BLaER1 (cell line): ENCODE data around the gene IER5.
"Not testable (repeated sequence)": the region's sequence is repeated elsewhere in the genome, so short reads cannot be mapped to it uniquely, and the experiment has no call there.

Source experiments
- H3K27ac ChIP-seq: shearing (Covaris generic); formaldehyde crosslinking; 2 replicates; pipeline ENCODE4 v1.8.1; 2022
- H3K27me3 ChIP-seq: shearing (Covaris generic); formaldehyde crosslinking; 2 replicates; pipeline ENCODE4 v1.8.1; 2022
- H3K36me3 ChIP-seq: shearing (Covaris generic); formaldehyde crosslinking; 2 replicates; pipeline ENCODE4 v1.8.1; 2022
- H3K4me1 ChIP-seq: shearing (Covaris generic); formaldehyde crosslinking; 2 replicates; pipeline ENCODE4 v1.8.1; 2022
- H3K4me2 ChIP-seq: shearing (Covaris generic); formaldehyde crosslinking; 2 replicates; pipeline ENCODE4 v1.8.1; 2022
- H3K4me3 ChIP-seq: shearing (Covaris generic); formaldehyde crosslinking; 2 replicates; pipeline ENCODE4 v1.8.1; 2022
- H3K9ac ChIP-seq: shearing (Covaris generic); formaldehyde crosslinking; 2 replicates; pipeline ENCODE4 v1.8.1; 2022
- H3K9me3 ChIP-seq: shearing (Covaris generic); formaldehyde crosslinking; 2 replicates; pipeline ENCODE4 v1.8.1; 2022
- H4K20me1 ChIP-seq: shearing (Covaris generic); formaldehyde crosslinking; 2 replicates; pipeline ENCODE4 v1.8.1; 2022
- Cebpa-rat ChIP-seq: shearing (Covaris generic); IDR thresholded peaks from 2 replicates; pipeline ENCODE4 v1.8.1; 2022

IER5 gene

DNA sequence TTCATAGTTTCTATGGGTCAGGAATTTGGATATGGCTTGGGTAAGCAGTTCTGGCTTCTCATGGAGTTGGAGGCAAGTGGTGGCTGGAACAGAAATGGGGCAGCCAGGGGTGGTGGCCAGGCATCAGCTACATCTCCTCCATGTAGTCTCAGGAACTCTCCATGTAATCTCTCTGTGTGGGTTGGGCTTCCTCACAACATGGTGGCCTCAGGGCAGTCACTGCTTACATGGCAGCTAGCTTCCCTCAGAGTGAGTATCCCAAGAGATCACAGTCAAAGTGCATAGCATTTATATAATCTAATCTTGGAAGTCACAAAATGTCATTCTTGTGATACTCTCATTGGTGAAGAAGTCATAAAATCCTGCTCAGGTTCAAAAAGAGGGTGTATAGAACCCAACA is 29.1 kb upstream of the IER5 start:
- Histone ChIP-seq H4K20me1 (no peaks in the 10 kb centered on the region), H3K4me1 (peaks cover 29% of the 10 kb centered on the region), H3K9ac (no peak overlapping the region), H3K27me3 (no peaks in the 10 kb centered on the region), H3K27ac (no peak overlapping the region), H3K4me3 (no peak overlapping the region), H3K9me3 (peaks cover 14% of the 10 kb centered on the region), H3K4me2 (no peak overlapping the region), H3K36me3 (peaks cover 29% of the 10 kb centered on the region)
- no peak for TF ChIP-seq Cebpa-rat

GRCh38 chr1:181060066-181060465 is 28.4 kb upstream of the IER5 start:
- peaks cover 14% of the 10 kb centered on the region for H3K9me3 ChIP-seq
- no peak overlapping the region for H3K4me3 ChIP-seq
- TF ChIP-seq Cebpa-rat: no peak
- H3K4me1 ChIP-seq: peaks cover 33% of the 10 kb centered on the region
- no peak overlapping the region for H3K9ac ChIP-seq
- no peaks in the 10 kb centered on the region for H4K20me1 ChIP-seq
- H3K4me2 ChIP-seq: no peak overlapping the region
- H3K27me3 ChIP-seq: no peaks in the 10 kb centered on the region
- no peak overlapping the region for H3K27ac ChIP-seq
- peaks cover 29% of the 10 kb centered on the region for H3K36me3 ChIP-seq

DNA sequence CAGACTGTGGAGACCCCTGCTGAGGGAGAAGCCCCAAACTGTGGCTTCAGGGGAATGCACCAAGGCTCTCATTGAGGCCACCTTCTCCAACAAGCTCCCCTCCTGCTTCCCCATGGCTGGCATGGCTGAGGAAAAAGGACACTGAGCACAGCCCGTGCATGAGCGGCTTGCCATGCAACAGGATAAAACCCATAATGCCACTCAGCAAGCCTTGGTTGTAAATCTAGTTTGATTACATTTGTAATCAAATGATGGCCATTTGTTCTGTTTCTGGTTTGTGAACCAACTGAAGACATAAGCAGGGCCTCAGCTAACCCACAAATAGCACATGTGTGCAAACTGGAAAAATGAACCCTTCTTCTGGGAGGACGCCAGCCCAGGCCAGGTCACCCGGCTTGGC is 27.6 kb upstream of the IER5 start:
- H3K36me3 ChIP-seq: peaks cover 21% of the 10 kb centered on the region
- not testable (repeated sequence) for H3K27ac ChIP-seq, H3K9ac ChIP-seq, H3K4me2 ChIP-seq, H3K4me3 ChIP-seq, H4K20me1 ChIP-seq, H3K27me3 ChIP-seq
- peaks cover 14% of the 10 kb centered on the region for H3K9me3 ChIP-seq
- peaks cover 33% of the 10 kb centered on the region for H3K4me1 ChIP-seq

GRCh38 chr1:181061487-181061886 is 27.0 kb upstream of the IER5 start:
- Histone ChIP-seq H3K27me3 (no peaks in the 10 kb centered on the region), H4K20me1 (no peaks in the 10 kb centered on the region), H3K4me2 (no peak overlapping the region; the same call in 1 of the 2 replicates), H3K4me1 (peaks cover 33% of the 10 kb centered on the region), H3K9me3 (peaks cover 14% of the 10 kb centered on the region), H3K27ac (no peak overlapping the region), H3K36me3 (peaks cover 17% of the 10 kb centered on the region), H3K9ac (no peak overlapping the region), H3K4me3 (no peak overlapping the region)
- no peak for TF ChIP-seq Cebpa-rat

GRCh38 chr1:181061891-181062835 is 26.3 kb upstream of the IER5 start:
- Histone ChIP-seq H3K27ac (peak overlapping the region; percentile 62), H3K27me3 (no peaks in the 10 kb centered on the region), H3K4me3 (peak overlapping the region; percentile 35; the same call in 1 of the 2 replicates), H3K9ac (peak overlapping the region; percentile 55), H3K4me1 (peaks cover 33% of the 10 kb centered on the region), H3K4me2 (peak overlapping the region; percentile 77), H4K20me1 (no peaks in the 10 kb centered on the region), H3K9me3 (peaks cover 14% of the 10 kb centered on the region), H3K36me3 (peaks cover 12% of the 10 kb centered on the region; the same call in 1 of the 2 replicates)
- TF ChIP-seq Cebpa-rat: no peak

DNA sequence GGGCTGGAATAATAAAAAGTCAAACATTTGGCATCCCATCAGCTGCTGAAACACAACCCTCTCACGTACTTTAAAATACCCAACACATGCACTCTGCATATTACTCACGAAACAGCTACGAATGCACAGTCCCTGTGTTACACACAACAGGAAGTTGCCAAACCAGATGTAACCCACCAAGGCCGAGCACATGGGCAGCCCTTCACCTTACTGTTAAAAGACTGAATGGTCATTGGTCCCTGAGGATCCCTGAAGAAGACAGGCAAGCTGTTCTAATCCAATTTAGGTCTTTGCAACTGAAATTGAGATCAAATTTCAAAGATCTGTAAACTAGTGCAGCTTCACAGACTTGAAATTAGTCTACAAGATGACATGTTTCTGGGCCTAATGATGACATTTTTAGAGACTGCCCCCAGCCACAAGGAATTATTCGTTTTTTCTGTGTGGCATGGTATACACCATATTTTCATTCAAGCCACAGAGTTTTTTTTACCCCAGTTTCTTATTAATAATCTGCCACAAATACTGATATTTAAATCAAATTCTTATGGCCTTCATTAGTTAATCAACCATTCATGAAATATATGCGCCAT is 25.6 kb upstream of the IER5 start:
- Histone ChIP-seq H4K20me1 (no peaks in the 10 kb centered on the region), H3K4me3 (peak overlapping the region; percentile 35; the same call in 1 of the 2 replicates), H3K9me3 (peaks cover 18% of the 10 kb centered on the region), H3K9ac (peak overlapping the region; percentile 55), H3K4me1 (peaks cover 33% of the 10 kb centered on the region), H3K4me2 (peak overlapping the region; percentile 77), H3K36me3 (peaks cover 12% of the 10 kb centered on the region; the same call in 1 of the 2 replicates), H3K27me3 (no peaks in the 10 kb centered on the region), H3K27ac (peak overlapping the region; percentile 62)
- TF ChIP-seq Cebpa-rat: no peak

DNA sequence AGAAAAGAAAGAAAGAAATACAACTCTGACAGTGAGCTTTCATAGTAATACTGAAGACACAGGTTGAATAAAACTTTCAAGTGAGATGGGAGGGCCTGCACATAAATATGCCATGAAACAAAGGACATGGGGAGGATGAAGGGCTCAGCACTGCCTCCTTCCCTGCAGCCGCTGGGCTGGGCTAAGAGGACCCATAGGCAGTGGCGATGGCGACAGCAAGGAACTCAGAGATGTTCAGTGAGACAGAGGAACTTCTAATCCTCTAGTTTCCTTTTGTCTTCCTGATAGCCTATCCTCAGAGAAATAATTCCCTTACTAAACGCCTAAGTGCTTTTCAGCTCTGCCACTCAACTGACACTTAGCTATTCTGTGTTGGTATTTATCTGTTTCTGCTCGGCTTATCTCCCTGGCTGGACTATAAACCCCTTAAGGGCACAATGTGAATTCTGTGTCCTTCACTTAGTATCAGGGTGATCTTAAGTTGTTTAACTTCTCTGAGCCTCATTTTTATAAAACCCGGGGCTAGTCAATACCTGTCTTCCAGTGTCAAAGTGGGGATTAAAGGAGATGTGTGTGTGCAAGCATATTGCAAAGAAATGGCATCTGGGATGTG is 24.4 kb upstream of the IER5 start:
- Histone ChIP-seq H3K9ac (no peak overlapping the region), H3K4me2 (peak overlapping the region; percentile 77), H3K9me3 (peaks cover 15% of the 10 kb centered on the region), H3K27me3 (no peaks in the 10 kb centered on the region), H3K4me3 (no peak overlapping the region), H3K4me1 (peaks cover 33% of the 10 kb centered on the region), H3K27ac (peak overlapping the region; percentile 62; the same call in 1 of the 2 replicates), H4K20me1 (no peaks in the 10 kb centered on the region), H3K36me3 (peaks cover 12% of the 10 kb centered on the region; the same call in 1 of the 2 replicates)
- no peak for TF ChIP-seq Cebpa-rat

DNA sequence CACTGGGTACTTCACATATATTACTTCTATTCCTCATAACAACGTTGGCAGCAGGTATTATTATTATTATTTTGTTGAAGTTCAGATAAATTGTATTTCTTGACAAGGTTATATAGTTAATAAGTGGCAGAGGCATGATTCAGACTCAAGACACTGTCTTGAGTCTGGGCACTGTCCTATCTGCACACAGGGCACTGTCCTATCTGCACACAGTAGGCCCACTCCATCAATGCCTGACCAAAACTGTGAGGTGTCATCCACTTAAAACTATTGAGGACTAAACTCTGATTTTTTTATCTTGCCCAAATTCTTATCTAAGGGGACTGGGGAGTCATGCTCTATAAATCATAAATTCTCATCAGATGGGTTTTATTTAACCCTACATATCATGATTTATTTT is 23.8 kb upstream of the IER5 start:
- TF ChIP-seq Cebpa-rat: no peak
- Histone ChIP-seq H3K27me3 (no peaks in the 10 kb centered on the region), H3K4me3 (no peak overlapping the region), H3K9me3 (peaks cover 9% of the 10 kb centered on the region), H3K9ac (no peak overlapping the region), H3K27ac (no peak overlapping the region), H3K36me3 (peaks cover 6% of the 10 kb centered on the region; the same call in 1 of the 2 replicates), H3K4me1 (peaks cover 33% of the 10 kb centered on the region), H3K4me2 (peak overlapping the region; percentile 77; the same call in 1 of the 2 replicates), H4K20me1 (no peaks in the 10 kb centered on the region)

- no peak overlapping the region for H3K4me2 ChIP-seq
- no peaks in the 10 kb centered on the region for H4K20me1 ChIP-seq
- no peak overlapping the region for H3K4me3 ChIP-seq
- H3K9ac ChIP-seq: no peak overlapping the region
- H3K4me1 ChIP-seq: peaks cover 25% of the 10 kb centered on the region
- no peaks in the 10 kb centered on the region for H3K27me3 ChIP-seq
- H3K9me3 ChIP-seq: peaks cover 17% of the 10 kb centered on the region
- H3K36me3 ChIP-seq: no peaks in the 10 kb centered on the region
- H3K27ac ChIP-seq: no peak overlapping the region
- no peak for TF ChIP-seq Cebpa-rat
Observed at GRCh38 chr1:181073638-181074037, 14.9 kb upstream of the IER5 start.
